Hair follicle dermal papilla cell (primary cell): ENCODE measurements around the gene RPL11. TPM values are rescaled to one million over a fixed set of nuclear protein-coding genes. Genes with fewer than 3 reads are reported as not detected.

Source experiments
- total RNA-seq: library from RNA; depleted of rRNA; stranded (reverse); fragments of >200 nt; gene quantifications from 2 replicates; pipeline ENCODE4 v1.2.3, GENCODE V29; 2012

The RPL11 gene
- 296 and 311 TPM in 2 replicates for total RNA-seq

GRCh38 chr1:23691499-23692307 is at the start of gene RPL11:
Gene RPL11 (plus strand): TSS chr1:23691806. CDS start chr1:23691824, 18 bp downstream.

GRCh38 chr1:23743287-23744152 is 51.9 kb downstream of the RPL11 start, which contains the start of gene ELOA:
Gene ELOA (plus strand): TSS chr1:23743471. CDS start chr1:23743504, 33 bp downstream.

Other genes with a start within 250 kb of the RPL11 start
- gene ASAP3, start 207.6 kb upstream of the RPL11 start, total RNA-seq = 65.1 and 90.9 TPM in 2 replicates
- 0.16 and 0.24 TPM in 2 replicates for gene E2F2, start 160.6 kb upstream of the RPL11 start, total RNA-seq
- gene ID3, start 132.3 kb upstream of the RPL11 start, total RNA-seq = 29.5 and 45.7 TPM in 2 replicates
- 47.9 and 51.4 TPM in 2 replicates for gene ELOA, start 51.7 kb downstream of the RPL11 start, total RNA-seq
- gene PITHD1, start 86.6 kb downstream of the RPL11 start, total RNA-seq = 27.4 and 30.5 TPM in 2 replicates
- 36.7 and 45.1 TPM in 2 replicates for gene LYPLA2, start 99.3 kb downstream of the RPL11 start, total RNA-seq
- 15.3 and 16.9 TPM in 2 replicates for gene GALE, start 108.9 kb downstream of the RPL11 start, total RNA-seq
- gene HMGCL, start 133.6 kb downstream of the RPL11 start, total RNA-seq = 43.3 and 44.2 TPM in 2 replicates
- gene FUCA1, start 176.5 kb downstream of the RPL11 start, total RNA-seq = 19.1 and 21.6 TPM in 2 replicates
- not detected in 2 replicates for gene CNR2, start 221.6 kb downstream of the RPL11 start, total RNA-seq